Spleen (tissue), 11 donors: ENCODE results near the gene CALML5. TPM values are rescaled to one million over a fixed set of nuclear protein-coding genes. Genes with fewer than 3 reads are reported as not detected.

Experiments used
- DNase-seq: peaks from one replicate; pipeline ENCODE4 v3.0.0-alpha.2; 2020
- H3K27ac ChIP-seq, 8 donors: fragments of 200-600 bp; sonication (generic) in 7 of 8; 1 replicate in 4 of 8; 2 replicates in 4 of 8; pipeline versions ENCODE4 v1.5.0 to v1.8.0; 2016 to 2021; ENCODE audit warnings: inconsistent platforms in 4 of 8, mild to moderate bottlenecking in 4 of 8, moderate library complexity in 1 of 8
- H3K27me3 ChIP-seq, 7 donors: fragments of 200-600 bp; sonication (generic) in 6 of 7; replicated peaks in 1 of 7; 1 replicate in 4 of 7; 2 replicates in 3 of 7; pipeline versions ENCODE4 v1.5.0 to v1.8.0; 2016 to 2021; ENCODE audit warnings: inconsistent platforms in 3 of 7, mild to moderate bottlenecking in 1 of 7
- H3K36me3 ChIP-seq, 6 donors: fragments of 200-600 bp; sonication (generic) in 5 of 6; 1 replicate in 4 of 6; 2 replicates in 2 of 6; pipeline versions ENCODE4 v1.5.0 to v1.8.0; 2016 to 2021; ENCODE audit warnings: inconsistent platforms in 2 of 6
- H3K4me1 ChIP-seq, 6 donors: fragments of 200-600 bp; sonication (generic) in 5 of 6; 1 replicate in 3 of 6; 2 replicates in 3 of 6; pipeline versions ENCODE4 v1.5.0 to v1.8.0; 2016 to 2021; ENCODE audit warnings: inconsistent platforms in 3 of 6
- H3K4me3 ChIP-seq, 8 donors: fragments of 200-600 bp; sonication (generic) in 7 of 8; 1 replicate in 4 of 8; 2 replicates in 4 of 8; pipeline versions ENCODE4 v1.5.0 to v1.8.0; 2016 to 2021; ENCODE audit warnings: inconsistent platforms in 4 of 8, mild to moderate bottlenecking in 4 of 8, moderate library complexity in 2 of 8
- H3K9me3 ChIP-seq, 8 donors: fragments of 200-600 bp; sonication (generic) in 7 of 8; 1 replicate in 4 of 8; 2 replicates in 4 of 8; pipeline versions ENCODE4 v1.5.0 to v1.8.0; 2016 to 2021; ENCODE audit warnings: inconsistent platforms in 4 of 8
- POLR2A ChIP-seq, 3 donors: fragments of 450-650 bp; IDR thresholded peaks; one replicate each; pipeline ENCODE4 v1.5.1; 2017; ENCODE audit warnings: antibody characterized with exemption in 3 of 3, mild to moderate bottlenecking in 1 of 3
- POLR2AphosphoS5 ChIP-seq, 3 donors: sonication (generic); formaldehyde crosslinking; IDR thresholded peaks; one replicate each; pipeline ENCODE4 v1.5.1; 2017; ENCODE audit warnings: antibody characterized with exemption in 3 of 3
- WGBS, 5 donors: extraction: QIAGEN DNeasy Blood & Tissue Kit in 3 of 5; methylation state at CpG; one replicate each; pipeline versions ENCODE4 v1.1.5 to v1.1.7; 2013 to 2018; 5-methylcytosine and 5-hydroxymethylcytosine counted together
- intact Hi-C: fragments of 100-400 bp; cut with DNase I; formaldehyde crosslinking; loops from one replicate; pipeline ENCODE4 v1.15.0; 2023; ENCODE audit warnings: low total_unique reads
- polyA plus RNA-seq, 3 donors: library from polyadenylated mRNA; stranded (reverse); fragments of 200-250 nt; gene quantifications; one replicate each; pipeline ENCODE4 v1.2.1, GENCODE V29; 2013
- total RNA-seq, 7 donors: library from RNA; depleted of rRNA in 3 of 7; stranded (reverse); fragments of >200 nt in 3 of 7; fragmentation: NEBNext Ultra II Directional in 4 of 7; extraction: Animal tissue kit (Norgen Biotek cat#: 25700) in 4 of 7; gene quantifications; one replicate each; pipeline versions ENCODE4 v1.1.0 to v1.2.1, GENCODE V29; 2016 to 2021
- TF ChIP-seq, protein P1 (sequence below), 11 experiments: fragments of 200-600 bp in 7 of 11; fragments of 450-650 bp in 4 of 11; sonication (generic) in 4 of 11; IDR thresholded peaks in 8 of 11; conservative IDR thresholded peaks in 3 of 11; 1 replicate in 7 of 11; 2 replicates in 4 of 11; pipeline versions ENCODE4 v1.4.0 to v1.8.0; 2016 to 2021; ENCODE audit warnings: antibody characterized with exemption in 11 of 11, inconsistent platforms in 4 of 11, mild to moderate bottlenecking in 1 of 11
- donor health status: healthy with polysubstance abuse.
- donor health status: DM: no; HTN: no; CAD: no; lungs with moderate emphysema.
- donor health status: DM: no; HTN: no; CAD: no.
- donor health status: Bipolar disorder and iron deficiency.
- donor health status: healthy.
- donor health status: DM: no; HTN: no; CAD: no.
- donor health status: DM: yes; HTN: yes; CAD: no.

CALML5 gene
- total and polyA plus RNA-seq, 10 donors = 0.13 TPM; not detected in 9

DNA sequence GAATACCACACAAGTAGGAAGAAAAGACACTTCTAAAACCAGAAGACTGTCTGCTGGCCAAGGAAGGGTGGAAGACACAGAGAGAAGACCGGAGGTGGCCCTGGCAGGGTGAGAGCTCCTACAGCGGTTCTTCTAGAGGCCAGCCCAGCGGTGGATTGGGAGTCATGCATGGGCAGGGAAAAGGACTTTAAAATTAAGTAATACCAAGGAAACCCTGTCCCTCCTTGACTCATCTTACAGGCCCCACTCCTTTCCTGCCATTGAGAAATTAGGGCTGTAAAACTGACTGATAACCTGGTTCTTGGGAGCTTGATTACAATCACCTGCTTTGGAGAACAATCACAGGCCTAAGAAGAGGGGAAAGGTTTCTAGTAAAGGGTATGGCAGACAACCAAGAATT is 41.5 kb upstream of the CALML5 start:
- no peak overlapping the region for H3K4me3 ChIP-seq
- 89 to 99% (median 92%) methylated on average over 3 of the region's 3 CpGs for WGBS, 5 donors
- peaks cover 0 to 3% (median 0%) of the 10 kb centered on the region in 6 donors for H3K4me1 ChIP-seq
- H3K27me3 ChIP-seq = no peaks in the 10 kb centered on the region
- peaks cover 4 to 36% (median 29%) of the 10 kb centered on the region in 8 donors for H3K9me3 ChIP-seq
- DNase-seq = peak; percentile 5
- intact Hi-C loops = no loop called here
- H3K27ac ChIP-seq = no peak overlapping the region
- no peak for TF ChIP-seq POLR2A (IDR thresholded peaks at IDR 0.05)
- TF ChIP-seq POLR2AphosphoS5 (IDR thresholded peaks at IDR 0.05) = no peak
- TF ChIP-seq, protein P1, sequence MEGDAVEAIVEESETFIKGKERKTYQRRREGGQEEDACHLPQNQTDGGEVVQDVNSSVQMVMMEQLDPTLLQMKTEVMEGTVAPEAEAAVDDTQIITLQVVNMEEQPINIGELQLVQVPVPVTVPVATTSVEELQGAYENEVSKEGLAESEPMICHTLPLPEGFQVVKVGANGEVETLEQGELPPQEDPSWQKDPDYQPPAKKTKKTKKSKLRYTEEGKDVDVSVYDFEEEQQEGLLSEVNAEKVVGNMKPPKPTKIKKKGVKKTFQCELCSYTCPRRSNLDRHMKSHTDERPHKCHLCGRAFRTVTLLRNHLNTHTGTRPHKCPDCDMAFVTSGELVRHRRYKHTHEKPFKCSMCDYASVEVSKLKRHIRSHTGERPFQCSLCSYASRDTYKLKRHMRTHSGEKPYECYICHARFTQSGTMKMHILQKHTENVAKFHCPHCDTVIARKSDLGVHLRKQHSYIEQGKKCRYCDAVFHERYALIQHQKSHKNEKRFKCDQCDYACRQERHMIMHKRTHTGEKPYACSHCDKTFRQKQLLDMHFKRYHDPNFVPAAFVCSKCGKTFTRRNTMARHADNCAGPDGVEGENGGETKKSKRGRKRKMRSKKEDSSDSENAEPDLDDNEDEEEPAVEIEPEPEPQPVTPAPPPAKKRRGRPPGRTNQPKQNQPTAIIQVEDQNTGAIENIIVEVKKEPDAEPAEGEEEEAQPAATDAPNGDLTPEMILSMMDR (IDR thresholded peaks at IDR 0.05 in 8 of 11, conservative IDR thresholded peaks at IDR 0.05 in 3 of 11) = no peak
- H3K36me3 ChIP-seq = no peaks in the 10 kb centered on the region

DNA sequence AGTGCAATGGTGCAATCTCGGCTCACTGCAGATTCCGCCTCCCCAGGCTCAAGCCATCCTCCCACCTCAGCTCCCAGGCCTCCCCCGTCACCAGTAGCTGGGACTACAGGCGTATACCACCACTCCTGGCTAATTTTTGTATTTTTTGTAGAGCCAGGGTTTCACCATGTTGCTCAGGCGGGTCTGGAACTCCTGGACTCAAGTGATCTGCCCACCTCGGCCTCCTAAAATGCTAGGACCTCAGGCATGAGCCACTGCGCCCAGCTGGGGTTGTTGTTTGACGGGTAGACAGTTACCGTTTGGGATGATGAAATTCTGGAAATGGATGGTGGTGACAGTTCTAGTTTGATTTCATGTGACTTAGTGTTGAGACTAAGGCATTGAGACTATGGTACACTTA is 40.7 kb upstream of the CALML5 start:
- TF ChIP-seq POLR2AphosphoS5 (IDR thresholded peaks at IDR 0.05) (no peak), POLR2A (IDR thresholded peaks at IDR 0.05) (no peak)
- TF ChIP-seq, protein P1 (IDR thresholded peaks at IDR 0.05 in 8 of 11, conservative IDR thresholded peaks at IDR 0.05 in 3 of 11) = no peak
- Histone ChIP-seq H3K27ac (no peak overlapping the region), H3K36me3 (no peaks in the 10 kb centered on the region), H3K4me3 (no peak overlapping the region), H3K27me3 (no peaks in the 10 kb centered on the region), H3K9me3 (peaks cover 4 to 36% (median 29%) of the 10 kb centered on the region in 8 donors), H3K4me1 (peaks cover 0 to 4% (median 0%) of the 10 kb centered on the region in 6 donors)
- peak; percentile 43 for DNase-seq
- intact Hi-C loops = no loop called here
- WGBS, 5 donors = 81 to 96% (median 90%) methylated on average over 9 of the region's 9 CpGs

DNA sequence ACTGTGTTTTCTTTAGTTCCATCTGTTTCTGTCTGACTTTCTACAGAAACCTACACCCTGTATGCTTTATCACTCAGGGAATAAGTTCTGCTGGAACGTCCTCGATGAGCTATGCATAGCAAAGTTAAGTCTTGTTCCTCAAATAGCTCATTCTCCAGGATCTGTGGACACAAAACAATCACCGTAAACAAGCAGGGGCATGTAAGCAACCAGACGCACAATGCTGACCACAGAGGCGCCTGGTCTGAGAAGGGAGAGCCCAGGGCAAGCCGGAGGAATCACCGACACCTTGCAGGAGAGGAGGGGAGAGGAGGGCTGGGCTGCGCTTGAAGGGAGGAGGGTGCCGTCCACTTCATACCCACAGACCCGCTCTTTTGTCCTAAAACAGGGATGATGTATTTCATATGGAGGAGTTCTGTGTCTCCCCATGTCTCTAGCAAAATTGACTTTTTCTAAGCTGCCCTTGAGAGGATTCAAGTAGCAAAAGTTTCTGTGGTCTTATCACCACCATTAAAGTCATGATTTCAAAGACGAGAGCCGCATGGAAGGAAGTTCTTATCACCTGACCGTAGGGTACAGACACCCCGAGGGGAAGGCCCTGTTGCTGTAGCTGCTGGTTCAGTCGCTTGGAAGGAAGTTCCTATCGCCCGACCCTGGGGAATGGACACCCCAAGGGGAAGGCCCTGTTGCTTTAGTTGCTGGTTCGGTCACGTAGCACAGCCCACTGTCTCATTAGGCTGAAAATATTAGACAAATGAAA is 39.7 kb upstream of the CALML5 start:
- peaks cover 0 to 8% (median 0%) of the 10 kb centered on the region in 6 donors for H3K4me1 ChIP-seq
- peak; percentile 65 for DNase-seq
- no peak for TF ChIP-seq POLR2AphosphoS5 (IDR thresholded peaks at IDR 0.05)
- no peak for TF ChIP-seq POLR2A (IDR thresholded peaks at IDR 0.05)
- TF ChIP-seq, protein P1 (IDR thresholded peaks at IDR 0.05 in 8 of 11, conservative IDR thresholded peaks at IDR 0.05 in 3 of 11) = no peak
- no peak overlapping the region for H3K4me3 ChIP-seq
- no peaks in the 10 kb centered on the region for H3K36me3 ChIP-seq
- WGBS, 5 donors = 59 to 65% (median 60%) methylated on average over 19 of the region's 19 CpGs
- H3K27me3 ChIP-seq = no peaks in the 10 kb centered on the region
- H3K27ac ChIP-seq = no peak overlapping the region
- H3K9me3 ChIP-seq = peaks cover 4 to 36% (median 29%) of the 10 kb centered on the region in 8 donors
- intact Hi-C loops = no loop called here

DNA sequence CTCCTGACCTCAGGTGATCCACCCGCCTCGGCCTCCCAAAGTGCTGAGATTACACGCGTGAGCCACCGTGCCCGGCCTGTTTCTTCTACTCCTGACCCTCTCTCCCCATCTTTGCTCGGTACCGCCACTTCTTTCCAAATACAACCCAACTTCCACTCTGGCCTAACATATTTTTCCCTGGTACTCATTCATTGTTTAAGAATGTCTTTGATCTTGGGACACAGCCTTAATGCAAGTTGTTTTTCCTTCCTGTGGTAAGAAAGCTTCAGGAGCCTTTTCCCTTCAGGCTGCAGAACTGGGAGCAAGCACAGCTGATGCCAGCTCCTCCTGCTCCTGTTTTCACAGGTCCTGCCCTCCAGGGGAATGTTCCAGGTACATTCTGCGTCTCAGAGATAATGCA is 39.1 kb upstream of the CALML5 start:
- WGBS, 5 donors = 75 to 94% (median 87%) methylated on average over 9 of the region's 9 CpGs
- DNase-seq = peak; percentile 22
- Histone ChIP-seq H3K4me1 (peaks cover 0 to 8% (median 0%) of the 10 kb centered on the region in 6 donors), H3K9me3 (peaks cover 4 to 30% (median 24%) of the 10 kb centered on the region in 8 donors), H3K27me3 (no peaks in the 10 kb centered on the region), H3K4me3 (no peak overlapping the region), H3K36me3 (no peaks in the 10 kb centered on the region), H3K27ac (no peak overlapping the region)
- TF ChIP-seq, protein P1 (IDR thresholded peaks at IDR 0.05 in 8 of 11, conservative IDR thresholded peaks at IDR 0.05 in 3 of 11) = no peak
- TF ChIP-seq POLR2AphosphoS5 (IDR thresholded peaks at IDR 0.05) (no peak), POLR2A (IDR thresholded peaks at IDR 0.05) (no peak)
- intact Hi-C loops = no loop called here
